HepG2 (cell line): Measurements from ENCODE around the gene SPATA32.

Experiments
- GLI4 ChIP-seq: sonication (generic); formaldehyde crosslinking; IDR thresholded peaks from 2 replicates; pipeline ENCODE4 v1.5.1; 2020; ENCODE audit warnings: missing genetic modification reagents, mild to moderate bottlenecking, moderate library complexity, borderline replicate concordance
- IRF2 ChIP-seq: IDR thresholded peaks from 2 replicates; pipeline ENCODE4 v1.6.1; 2018; ENCODE audit warnings: missing genetic modification reagents, missing compliant biosample characterization
- POLR2A ChIP-seq, 2 experiments: IDR thresholded peaks; 2 replicates each; pipeline ENCODE4 v1.6.1; 2011; ENCODE audit warnings: low read depth in 2 of 2, low read length in 2 of 2, mild to moderate bottlenecking in 1 of 2, moderate library complexity in 1 of 2; ENCODE audit not compliant: insufficient read depth in 1 of 2
- ZNF10 ChIP-seq: sonication (generic); formaldehyde crosslinking; IDR thresholded peaks from 2 replicates; pipeline ENCODE4 v1.4.0; 2020; ENCODE audit warnings: mild to moderate bottlenecking, low read depth, missing genetic modification reagents, borderline replicate concordance
- ZNF530 ChIP-seq: sonication (generic); formaldehyde crosslinking; IDR thresholded peaks from 2 replicates; pipeline ENCODE4 v1.5.0; 2020; ENCODE audit warnings: low read depth, mild to moderate bottlenecking, missing genetic modification reagents
- ZNF556 ChIP-seq: sonication (generic); formaldehyde crosslinking; IDR thresholded peaks from 2 replicates; pipeline ENCODE4 v1.4.0; 2020; ENCODE audit warnings: mild to moderate bottlenecking, missing genetic modification reagents, borderline replicate concordance
- TF ChIP-seq, protein P1 (sequence below), 2 experiments: IDR thresholded peaks; 2 replicates each; pipeline ENCODE4 v1.6.1; 2011 to 2012; ENCODE audit warnings: low read length in 2 of 2, borderline replicate concordance in 1 of 2, low read depth in 1 of 2, mild to moderate bottlenecking in 1 of 2, moderate library complexity in 1 of 2
- TF ChIP-seq, protein P2 (sequence below): sonication (generic); formaldehyde crosslinking; IDR thresholded peaks from 2 replicates; pipeline ENCODE4 v1.4.0; 2020; ENCODE audit warnings: low read depth, mild to moderate bottlenecking, missing genetic modification reagents
- TF ChIP-seq, protein P3 (sequence below): sonication (generic); formaldehyde crosslinking; IDR thresholded peaks from 2 replicates; pipeline ENCODE4 v1.5.0; 2020; ENCODE audit warnings: mild to moderate bottlenecking, missing genetic modification reagents, moderate library complexity

DNA sequence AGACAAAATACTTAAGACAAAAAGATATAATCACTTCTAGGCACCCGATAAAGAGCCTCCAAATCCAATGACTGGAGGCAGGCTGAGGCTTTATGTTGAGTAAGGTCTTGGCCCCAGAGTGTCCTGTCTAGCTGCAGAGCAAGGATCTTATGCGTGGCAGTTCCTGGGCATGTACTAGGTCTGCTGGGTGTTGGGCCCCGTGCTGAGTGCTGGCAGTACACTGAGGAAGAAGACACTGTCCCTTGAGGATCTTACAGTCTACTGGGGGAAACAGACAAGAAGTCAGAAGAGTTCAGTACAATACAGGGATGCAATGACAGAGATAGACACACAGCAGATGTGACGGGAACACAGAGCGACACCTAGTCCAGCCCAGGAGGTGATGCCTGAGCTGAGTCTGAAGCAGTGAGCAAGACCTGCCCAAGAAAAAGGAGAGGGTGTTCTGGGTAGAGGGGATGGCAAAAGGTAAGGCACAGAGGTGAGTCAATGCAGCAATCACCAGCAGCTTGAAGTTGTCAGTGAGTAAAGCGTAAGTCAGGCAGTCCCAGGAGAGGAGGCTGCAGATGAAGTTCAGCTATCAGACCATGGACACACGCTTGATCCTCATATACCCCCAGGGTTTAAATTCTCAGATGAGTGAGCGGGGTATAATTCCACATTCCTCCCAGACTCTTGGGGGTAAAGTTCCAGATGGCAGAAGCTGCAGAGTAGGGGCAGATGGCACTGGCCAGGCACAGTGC lies 36.8 kb upstream of the SPATA32 start:
- TF ChIP-seq, protein P1, sequence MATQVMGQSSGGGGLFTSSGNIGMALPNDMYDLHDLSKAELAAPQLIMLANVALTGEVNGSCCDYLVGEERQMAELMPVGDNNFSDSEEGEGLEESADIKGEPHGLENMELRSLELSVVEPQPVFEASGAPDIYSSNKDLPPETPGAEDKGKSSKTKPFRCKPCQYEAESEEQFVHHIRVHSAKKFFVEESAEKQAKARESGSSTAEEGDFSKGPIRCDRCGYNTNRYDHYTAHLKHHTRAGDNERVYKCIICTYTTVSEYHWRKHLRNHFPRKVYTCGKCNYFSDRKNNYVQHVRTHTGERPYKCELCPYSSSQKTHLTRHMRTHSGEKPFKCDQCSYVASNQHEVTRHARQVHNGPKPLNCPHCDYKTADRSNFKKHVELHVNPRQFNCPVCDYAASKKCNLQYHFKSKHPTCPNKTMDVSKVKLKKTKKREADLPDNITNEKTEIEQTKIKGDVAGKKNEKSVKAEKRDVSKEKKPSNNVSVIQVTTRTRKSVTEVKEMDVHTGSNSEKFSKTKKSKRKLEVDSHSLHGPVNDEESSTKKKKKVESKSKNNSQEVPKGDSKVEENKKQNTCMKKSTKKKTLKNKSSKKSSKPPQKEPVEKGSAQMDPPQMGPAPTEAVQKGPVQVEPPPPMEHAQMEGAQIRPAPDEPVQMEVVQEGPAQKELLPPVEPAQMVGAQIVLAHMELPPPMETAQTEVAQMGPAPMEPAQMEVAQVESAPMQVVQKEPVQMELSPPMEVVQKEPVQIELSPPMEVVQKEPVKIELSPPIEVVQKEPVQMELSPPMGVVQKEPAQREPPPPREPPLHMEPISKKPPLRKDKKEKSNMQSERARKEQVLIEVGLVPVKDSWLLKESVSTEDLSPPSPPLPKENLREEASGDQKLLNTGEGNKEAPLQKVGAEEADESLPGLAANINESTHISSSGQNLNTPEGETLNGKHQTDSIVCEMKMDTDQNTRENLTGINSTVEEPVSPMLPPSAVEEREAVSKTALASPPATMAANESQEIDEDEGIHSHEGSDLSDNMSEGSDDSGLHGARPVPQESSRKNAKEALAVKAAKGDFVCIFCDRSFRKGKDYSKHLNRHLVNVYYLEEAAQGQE (IDR thresholded peaks at IDR 0.05; ENCODE audit: borderline replicate concordance in 1 of 2, low read depth in 1 of 2, low read length in 2 of 2) = no peak
- TF ChIP-seq, protein P2, sequence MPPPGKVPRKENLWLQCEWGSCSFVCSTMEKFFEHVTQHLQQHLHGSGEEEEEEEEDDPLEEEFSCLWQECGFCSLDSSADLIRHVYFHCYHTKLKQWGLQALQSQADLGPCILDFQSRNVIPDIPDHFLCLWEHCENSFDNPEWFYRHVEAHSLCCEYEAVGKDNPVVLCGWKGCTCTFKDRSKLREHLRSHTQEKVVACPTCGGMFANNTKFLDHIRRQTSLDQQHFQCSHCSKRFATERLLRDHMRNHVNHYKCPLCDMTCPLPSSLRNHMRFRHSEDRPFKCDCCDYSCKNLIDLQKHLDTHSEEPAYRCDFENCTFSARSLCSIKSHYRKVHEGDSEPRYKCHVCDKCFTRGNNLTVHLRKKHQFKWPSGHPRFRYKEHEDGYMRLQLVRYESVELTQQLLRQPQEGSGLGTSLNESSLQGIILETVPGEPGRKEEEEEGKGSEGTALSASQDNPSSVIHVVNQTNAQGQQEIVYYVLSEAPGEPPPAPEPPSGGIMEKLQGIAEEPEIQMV (CRISPR knock-in tag) = no peak
- TF ChIP-seq ZNF530 (CRISPR knock-in tag) (no peak), ZNF10 (CRISPR knock-in tag) (no peak), IRF2 (CRISPR knock-in tag) (no peak), GLI4 (CRISPR knock-in tag) (no peak), POLR2A (IDR thresholded peaks at IDR 0.05; ENCODE audit: insufficient read depth in 1 of 2, low read depth in 2 of 2, low read length in 2 of 2) (no peak), ZNF556 (no peak)
- TF ChIP-seq, protein P3, sequence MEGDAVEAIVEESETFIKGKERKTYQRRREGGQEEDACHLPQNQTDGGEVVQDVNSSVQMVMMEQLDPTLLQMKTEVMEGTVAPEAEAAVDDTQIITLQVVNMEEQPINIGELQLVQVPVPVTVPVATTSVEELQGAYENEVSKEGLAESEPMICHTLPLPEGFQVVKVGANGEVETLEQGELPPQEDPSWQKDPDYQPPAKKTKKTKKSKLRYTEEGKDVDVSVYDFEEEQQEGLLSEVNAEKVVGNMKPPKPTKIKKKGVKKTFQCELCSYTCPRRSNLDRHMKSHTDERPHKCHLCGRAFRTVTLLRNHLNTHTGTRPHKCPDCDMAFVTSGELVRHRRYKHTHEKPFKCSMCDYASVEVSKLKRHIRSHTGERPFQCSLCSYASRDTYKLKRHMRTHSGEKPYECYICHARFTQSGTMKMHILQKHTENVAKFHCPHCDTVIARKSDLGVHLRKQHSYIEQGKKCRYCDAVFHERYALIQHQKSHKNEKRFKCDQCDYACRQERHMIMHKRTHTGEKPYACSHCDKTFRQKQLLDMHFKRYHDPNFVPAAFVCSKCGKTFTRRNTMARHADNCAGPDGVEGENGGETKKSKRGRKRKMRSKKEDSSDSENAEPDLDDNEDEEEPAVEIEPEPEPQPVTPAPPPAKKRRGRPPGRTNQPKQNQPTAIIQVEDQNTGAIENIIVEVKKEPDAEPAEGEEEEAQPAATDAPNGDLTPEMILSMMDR (CRISPR knock-in tag) = no peak
